IMR-90 (cell line): Measurements from ENCODE around the gene LRG1. TPM values are rescaled to one million over a fixed set of nuclear protein-coding genes. Genes with fewer than 3 reads are reported as not detected.

ENCODE experiments used
- ATAC-seq: fragments of 200-7000 bp; cut with Tn5 transposase; 2 replicates; pipeline ENCODE4 v1.9.1; 2020; ENCODE audit warnings: low read depth, mild to moderate bottlenecking, moderate library complexity
- BruUV-seq: library from RNA; stranded (reverse); fragments of 400-500 nt; replicated peaks from 2 replicates; lab custom pipeline; 2021; lab: Mats Ljungman, UMichigan
- CTCF ChIA-PET: fragments of 300-600 bp; formaldehyde crosslinking; extraction: SDS; loops from one replicate; lab custom pipeline; 2021; ENCODE audit warnings: antibody characterized with exemption; lab: Yijun Ruan, JAX
- POLR2A ChIA-PET: fragments of 300-600 bp; sonication (Branson Sonifier 250); formaldehyde crosslinking; loops from one replicate; lab custom pipeline; 2022; ENCODE audit warnings: antibody characterized with exemption; ENCODE audit not compliant: unreplicated experiment; lab: Charles Lee
- DNase-seq: peaks from one replicate; pipeline ENCODE4 v3.0.0; 2013
- H2AFZ ChIP-seq: replicated peaks from 2 replicates; pipeline ENCODE3; 2013; ENCODE audit warnings: low read length, mild to moderate bottlenecking; ENCODE audit not compliant: poor library complexity
- H2AK5ac ChIP-seq: 2 replicates; pipeline ENCODE4 v1.6.1; 2013; ENCODE audit warnings: low read depth, low read length, inconsistent platforms
- H2AK9ac ChIP-seq: replicated peaks from 2 replicates; pipeline ENCODE3; 2013; ENCODE audit warnings: mild to moderate bottlenecking, low read depth, low read length, moderate library complexity; ENCODE audit not compliant: poor library complexity
- H2BK120ac ChIP-seq: 2 replicates; pipeline ENCODE4 v1.6.1; 2013; ENCODE audit warnings: low read depth, low read length, inconsistent platforms
- H2BK15ac ChIP-seq: 3 replicates; pipeline ENCODE4 v1.6.1; 2013; ENCODE audit warnings: low read depth, low read length, inconsistent platforms
- H2BK20ac ChIP-seq: 2 replicates; pipeline ENCODE4 v1.6.1; 2013; ENCODE audit warnings: low read depth, mild to moderate bottlenecking, inconsistent platforms, low read length, moderate library complexity
- H2BK5ac ChIP-seq: 2 replicates; pipeline ENCODE4 v1.6.1; 2013; ENCODE audit warnings: mild to moderate bottlenecking, low read depth, low read length, inconsistent platforms; ENCODE audit not compliant: poor library complexity, severe bottlenecking
- H3K14ac ChIP-seq: replicated peaks from 2 replicates; pipeline ENCODE4 v1.6.1; 2013; ENCODE audit warnings: low read depth, low read length, inconsistent platforms
- H3K18ac ChIP-seq: 2 replicates; pipeline ENCODE4 v1.6.1; 2013; ENCODE audit warnings: low read depth, low read length, control low read depth
- H3K23ac ChIP-seq: 2 replicates; pipeline ENCODE4 v1.6.1; 2013; ENCODE audit warnings: low read depth, low read length, inconsistent platforms
- H3K27ac ChIP-seq: 2 replicates; pipeline ENCODE4 v1.5.1; 2013; ENCODE audit warnings: mild to moderate bottlenecking, control low read depth, low read length; ENCODE audit not compliant: insufficient read depth
- H3K27me3 ChIP-seq: 2 replicates; pipeline ENCODE4 v1.6.1; 2013; ENCODE audit warnings: low read length; ENCODE audit not compliant: control insufficient read depth, insufficient read depth
- H3K36me3 ChIP-seq: 2 replicates; pipeline ENCODE4 v1.6.1; 2013; ENCODE audit warnings: low read length, mixed read lengths; ENCODE audit not compliant: control insufficient read depth, insufficient read depth
- H3K4ac ChIP-seq: 2 replicates; pipeline ENCODE4 v1.6.1; 2013; ENCODE audit warnings: low read depth, low read length, inconsistent platforms
- H3K4me1 ChIP-seq: 2 replicates; pipeline ENCODE4 v1.6.1; 2013; ENCODE audit warnings: low read length, mixed read lengths; ENCODE audit not compliant: control insufficient read depth, insufficient read depth
- H3K4me2 ChIP-seq: 2 replicates; pipeline ENCODE4 v1.6.1; 2013; ENCODE audit warnings: low read depth, mild to moderate bottlenecking, control low read depth, low read length, moderate library complexity
- H3K4me3 ChIP-seq: 2 replicates; pipeline ENCODE4 v1.5.1; 2013; ENCODE audit warnings: low read depth, mild to moderate bottlenecking, control low read depth, low read length, moderate library complexity; ENCODE audit not compliant: insufficient read depth
- H3K56ac ChIP-seq: 2 replicates; pipeline ENCODE4 v1.6.1; 2013; ENCODE audit warnings: low read length, inconsistent platforms; ENCODE audit not compliant: insufficient read depth; ENCODE audit errors: extremely low read depth
- H3K79me1 ChIP-seq, 2 experiments: 2 replicates each; pipeline ENCODE4 v1.6.1; 2013; ENCODE audit warnings: low read length in 2 of 2, inconsistent platforms in 1 of 2, low read depth in 1 of 2
- H3K9ac ChIP-seq: 2 replicates; pipeline ENCODE4 v1.6.1; 2013; ENCODE audit warnings: low read depth, low read length, control low read depth
- H3K9me1 ChIP-seq: 2 replicates; pipeline ENCODE4 v1.6.1; 2013; ENCODE audit warnings: low read length, inconsistent platforms; ENCODE audit not compliant: insufficient read depth
- H3K9me3 ChIP-seq: 2 replicates; pipeline ENCODE4 v1.6.1; 2013; ENCODE audit warnings: low read length; ENCODE audit not compliant: control insufficient read depth, insufficient read depth
- H4K20me1 ChIP-seq: 2 replicates; pipeline ENCODE4 v1.6.1; 2013; ENCODE audit warnings: low read length, inconsistent platforms; ENCODE audit not compliant: insufficient read depth
- H4K5ac ChIP-seq: 2 replicates; pipeline ENCODE4 v1.6.1; 2013; ENCODE audit warnings: mild to moderate bottlenecking, low read depth, low read length, control low read depth
- H4K8ac ChIP-seq, 2 experiments: 2 replicates each; pipeline ENCODE4 v1.6.1; 2013; ENCODE audit warnings: low read depth in 2 of 2, low read length in 2 of 2, control low read depth in 1 of 2, inconsistent platforms in 1 of 2
- H4K91ac ChIP-seq: 2 replicates; pipeline ENCODE4 v1.6.1; 2013; ENCODE audit warnings: low read depth, low read length, inconsistent platforms; ENCODE audit not compliant: insufficient read depth
- CEBPB ChIP-seq: IDR thresholded peaks from 2 replicates; pipeline ENCODE4 v1.6.1; 2012; ENCODE audit warnings: low read depth, low read length, improper control_type of control experiment
- RAD21 ChIP-seq: IDR thresholded peaks from 2 replicates; pipeline ENCODE4 v1.6.1; 2012; ENCODE audit warnings: low read length, improper control_type of control experiment
- RCOR1 ChIP-seq: IDR thresholded peaks from 2 replicates; pipeline ENCODE4 v1.6.1; 2012; ENCODE audit warnings: mild to moderate bottlenecking, low read length, improper control_type of control experiment; ENCODE audit not compliant: insufficient replicate concordance
- WGBS, 2 experiments: methylation state at CpG; one replicate each; pipeline versions ENCODE4 v1.1.5 to v1.1.7; 2013; ENCODE audit warnings: missing lambda C conversion rate in 2 of 2; ENCODE audit not compliant: insufficient read length in 1 of 2; ENCODE audit errors: extremely low coverage in 2 of 2; 5-methylcytosine and 5-hydroxymethylcytosine counted together
- dilution Hi-C: fragments of 300-500 bp; cut with HindIII; formaldehyde crosslinking; loops from one replicate; pipeline ENCODE4 v1.14.3; 2018; ENCODE audit warnings: low sequenced_read_pairs; ENCODE audit not compliant: unreplicated experiment
- in situ Hi-C: fragments of 300-500 bp; cut with MboI; formaldehyde crosslinking; loops from 3 replicates; pipeline ENCODE4 v1.14.3; 2019; ENCODE audit warnings: low sequenced_read_pairs, inconsistent platforms, mixed read lengths
- intact Hi-C: fragments of 100-400 bp; cut with micrococcal nuclease; formaldehyde crosslinking; loops from 2 replicates; pipeline ENCODE4 v1.10.0; 2022
- polyA plus RNA-seq, 3 experiments: library from polyadenylated mRNA; depleted of rRNA; stranded (reverse); fragments of >200 nt; gene quantifications; 2 replicates each; pipeline ENCODE4 v1.2.3, GENCODE V29; 2012; ENCODE audit warnings: low replicate concordance in 1 of 3
- total RNA-seq: library from RNA; depleted of rRNA; stranded (reverse); fragments of >200 nt; gene quantifications from 2 replicates; pipeline ENCODE4 v1.2.3, GENCODE V29; 2012

Gene LRG1
- total and polyA plus RNA-seq, 2 of the 4 experiments (the other 2 are of a cell fraction) = not detected

- no peak overlapping the region for H3K9ac ChIP-seq
- no peak overlapping the region for H4K5ac ChIP-seq
- peak overlapping the region; percentile 11 for H2AFZ ChIP-seq
- BruUV-seq = no TSS peak
- no peak overlapping the region for H2AK9ac ChIP-seq
- no peaks in the 10 kb centered on the region for H3K79me1 ChIP-seq
- no peak overlapping the region for H3K4me2 ChIP-seq
- dilution Hi-C loops (no loop called here), in situ Hi-C loops (no loop called here), intact Hi-C loops (no loop called here)
- no peaks in the 10 kb centered on the region for H3K9me1 ChIP-seq
- no peak overlapping the region for H3K27ac ChIP-seq
- H2AK5ac ChIP-seq = no peak overlapping the region
- H3K18ac ChIP-seq = no peak overlapping the region
- no peaks in the 10 kb centered on the region for H4K20me1 ChIP-seq
- no peaks in the 10 kb centered on the region for H3K9me3 ChIP-seq
- ChIA-PET CTCF (no interaction called here), POLR2A (no interaction called here)
- H2BK5ac ChIP-seq = no peak overlapping the region
- H3K14ac ChIP-seq = no peak overlapping the region
- no peak overlapping the region for H4K8ac ChIP-seq
- H3K23ac ChIP-seq = no peak overlapping the region
- no peak overlapping the region for H3K56ac ChIP-seq
- no peaks in the 10 kb centered on the region for H3K36me3 ChIP-seq
- H2BK20ac ChIP-seq = no peak overlapping the region
- DNase-seq = no peak
- H3K27me3 ChIP-seq = no peaks in the 10 kb centered on the region; the same call in 1 of the 2 replicates
- TF ChIP-seq RAD21 (no peak), CEBPB (no peak), RCOR1 (no peak)
- ATAC-seq = no peak
- WGBS, 2 experiments = 81% methylated on average over 22 of the region's 43 CpGs; no CpG with 5 or more reads in 1 of the 2 experiments
- no peak overlapping the region for H3K4me3 ChIP-seq
- no peak overlapping the region for H4K91ac ChIP-seq
- H2BK15ac ChIP-seq = no peak overlapping the region
- no peak overlapping the region for H3K4ac ChIP-seq
- H3K4me1 ChIP-seq = no peaks in the 10 kb centered on the region
- no peak overlapping the region for H2BK120ac ChIP-seq
These were observed 16.1 kb upstream of the LRG1 start for GRCh38 chr19:4555657-4556561.
